GM18498 (cell line): ENCODE data around the gene DNAJC13.

Source experiments
- ATAC-seq: cut with Tn5 transposase; IDR thresholded peaks from one replicate; pipeline ENCODE4 v1.9.1; 2021; ENCODE audit warnings: mild to moderate bottlenecking, moderate library complexity; ENCODE audit not compliant: unreplicated experiment

The DNAJC13 gene

GRCh38 chr3:132573797-132574211 lies 156.5 kb downstream of the DNAJC13 start:
- no peak for ATAC-seq

- no peak for ATAC-seq
These were observed 170.1 kb downstream of the DNAJC13 start for GRCh38 chr3:132587401-132587800.
